SK-N-SH (cell line): ENCODE data around the gene HAGHL. TPM values are rescaled to one million over a fixed set of nuclear protein-coding genes. Genes with fewer than 3 reads are reported as not detected.

Experiments used
- CTCF ChIA-PET: fragments of 300-600, 350-600 bp; formaldehyde crosslinking; extraction: SDS; loops from one replicate; lab custom pipeline; 2021; lab: Yijun Ruan, JAX
- POLR2A ChIA-PET: fragments of 350-600 bp; sonication (Branson Sonifier 250); formaldehyde crosslinking; extraction: SDS; loops from one replicate; lab custom pipeline; 2020; ENCODE audit warnings: antibody characterized with exemption, inconsistent platforms; lab: Yijun Ruan, JAX
- DNase-seq: peaks from one replicate; pipeline ENCODE4 v3.0.0; 2012
- H2AFZ ChIP-seq: fragments of 200-600 bp; sonication (generic); 2 replicates; pipeline ENCODE4 v1.8.1; 2016; ENCODE audit warnings: antibody characterized with exemption, mild to moderate bottlenecking, low read depth
- H3F3A ChIP-seq: fragments of 200-600 bp; sonication (generic); replicated peaks from 2 replicates; pipeline ENCODE3; 2016; ENCODE audit warnings: antibody characterized with exemption, mild to moderate bottlenecking; ENCODE audit not compliant: insufficient read depth
- H3K27ac ChIP-seq, 2 experiments: fragments of 200-500 bp in 1 of 2; fragments of 200-600 bp in 1 of 2; sonication (Bioruptor generic) in 1 of 2; sonication (generic), shearing (Covaris generic) in 1 of 2; 2 replicates each; pipeline versions ENCODE4 v1.5.1 to v1.6.1; 2014 to 2016; ENCODE audit warnings: low read depth in 2 of 2, inconsistent platforms in 1 of 2, low read length in 1 of 2, mild to moderate bottlenecking in 1 of 2, mixed read lengths in 1 of 2
- H3K27me3 ChIP-seq: fragments of 200-600 bp; sonication (generic), shearing (Covaris generic); 2 replicates; pipeline ENCODE4 v1.6.1; 2016; ENCODE audit warnings: mixed run types; ENCODE audit not compliant: insufficient read depth
- H3K36me3 ChIP-seq, 2 experiments: fragments of 200-500 bp in 1 of 2; fragments of 200-600 bp in 1 of 2; sonication (Bioruptor generic) in 1 of 2; sonication (generic) in 1 of 2; replicated peaks in 1 of 2; 2 replicates each; pipeline versions ENCODE3 to v1.5.1; 2014 to 2016; ENCODE audit warnings: low read length in 1 of 2, mild to moderate bottlenecking in 1 of 2; ENCODE audit not compliant: insufficient read depth in 2 of 2, control insufficient read depth in 1 of 2
- H3K4me1 ChIP-seq, 2 experiments: fragments of 200-500 bp in 1 of 2; fragments of 200-600 bp in 1 of 2; sonication (Bioruptor generic) in 1 of 2; sonication (generic), shearing (Covaris generic) in 1 of 2; 2 replicates each; pipeline versions ENCODE4 v1.5.1 to v1.6.1; 2014 to 2016; ENCODE audit warnings: low read depth in 1 of 2, low read length in 1 of 2, mixed run types in 1 of 2; ENCODE audit not compliant: insufficient read depth in 2 of 2, control insufficient read depth in 1 of 2
- H3K4me2 ChIP-seq: fragments of 200-600 bp; sonication (generic), shearing (Covaris generic); 2 replicates; pipeline ENCODE4 v1.6.1; 2017; ENCODE audit warnings: mixed run types
- H3K4me3 ChIP-seq, 2 experiments: fragments of 200-500 bp in 1 of 2; fragments of 200-600 bp in 1 of 2; sonication (Bioruptor generic) in 1 of 2; sonication (generic), shearing (Covaris generic) in 1 of 2; 2 replicates each; pipeline versions ENCODE4 v1.5.1 to v1.8.1; 2014 to 2016; ENCODE audit warnings: low read depth in 2 of 2, inconsistent platforms in 1 of 2, low read length in 1 of 2, mild to moderate bottlenecking in 1 of 2, mixed read lengths in 1 of 2, moderate library complexity in 1 of 2
- H3K79me2 ChIP-seq: fragments of 200-600 bp; sonication (generic); 2 replicates; pipeline ENCODE4 v1.8.1; 2017; ENCODE audit warnings: mild to moderate bottlenecking; ENCODE audit not compliant: insufficient read depth
- H3K9ac ChIP-seq: fragments of 200-600 bp; sonication (generic); 2 replicates; pipeline ENCODE4 v1.6.1; 2017; ENCODE audit warnings: mixed run types
- H3K9me2 ChIP-seq: fragments of 200-600 bp; sonication (generic); 2 replicates; pipeline ENCODE4 v1.6.1; 2017; ENCODE audit warnings: mixed run types
- H3K9me3 ChIP-seq: fragments of 200-600 bp; sonication (generic); 2 replicates; pipeline ENCODE4 v1.6.1; 2017; ENCODE audit warnings: mixed run types, mild to moderate bottlenecking, moderate library complexity
- H4K20me1 ChIP-seq: fragments of 200-600 bp; sonication (generic); 2 replicates; pipeline ENCODE4 v1.6.1; 2017; ENCODE audit warnings: mild to moderate bottlenecking, mixed run types; ENCODE audit not compliant: insufficient read depth
- CHD2 ChIP-seq: fragments of 150-350 bp; IDR thresholded peaks from 2 replicates; pipeline ENCODE4 v1.6.1; 2018; ENCODE audit warnings: low read length; ENCODE audit not compliant: partially characterized antibody
- CTCF ChIP-seq: fragments of 200-600 bp; sonication (generic); IDR thresholded peaks from 2 replicates; pipeline ENCODE4 v1.6.1; 2017; ENCODE audit warnings: antibody characterized with exemption, mild to moderate bottlenecking, moderate library complexity
- EP300 ChIP-seq, 2 experiments: IDR thresholded peaks; 2 replicates each; pipeline versions ENCODE4 v1.4.0 to v1.6.1; 2012; ENCODE audit warnings: borderline replicate concordance in 1 of 2, low read depth in 1 of 2, low read length in 1 of 2
- EZH2phosphoT487 ChIP-seq: fragments of 200-600 bp; sonication (generic); IDR thresholded peaks from 2 replicates; pipeline ENCODE4 v1.6.1; 2017; ENCODE audit warnings: low read depth, mixed run types, mild to moderate bottlenecking, antibody characterized with exemption, moderate library complexity, borderline replicate concordance
- FOXM1 ChIP-seq: IDR thresholded peaks from 2 replicates; pipeline ENCODE4 v1.4.0; 2012; ENCODE audit warnings: low read depth, mild to moderate bottlenecking
- IRF3 ChIP-seq: fragments of 150-350 bp; IDR thresholded peaks from 2 replicates; pipeline ENCODE4 v1.6.1; 2016; ENCODE audit warnings: mild to moderate bottlenecking, low read depth, low read length
- JUND ChIP-seq: IDR thresholded peaks from 2 replicates; pipeline ENCODE4 v1.4.0; 2012
- MAX ChIP-seq: IDR thresholded peaks from 2 replicates; pipeline ENCODE4 v1.4.0; 2012; ENCODE audit warnings: low read depth
- POLR2AphosphoS5 ChIP-seq: IDR thresholded peaks from 2 replicates; pipeline ENCODE4 v1.6.1; 2012; ENCODE audit warnings: low read depth, low read length
- REST ChIP-seq: IDR thresholded peaks from 2 replicates; pipeline ENCODE4 v1.6.1; 2012; ENCODE audit warnings: mild to moderate bottlenecking, low read depth, low read length, moderate library complexity
- RFX5 ChIP-seq: IDR thresholded peaks from 2 replicates; pipeline ENCODE4 v1.6.1; 2012; ENCODE audit warnings: mild to moderate bottlenecking, improper control_type of control experiment, low read length
- SIN3A ChIP-seq: IDR thresholded peaks from 2 replicates; pipeline ENCODE4 v1.6.1; 2012; ENCODE audit warnings: low read depth, mild to moderate bottlenecking, low read length, moderate library complexity, borderline replicate concordance
- SMC3 ChIP-seq: IDR thresholded peaks from 2 replicates; pipeline ENCODE4 v1.6.1; 2012; ENCODE audit warnings: low read depth, low read length, improper control_type of control experiment
- TAF1 ChIP-seq: IDR thresholded peaks from 2 replicates; pipeline ENCODE4 v1.6.1; 2012; ENCODE audit warnings: low read depth, mild to moderate bottlenecking, low read length, moderate library complexity, borderline replicate concordance
- USF1 ChIP-seq: IDR thresholded peaks from 2 replicates; pipeline ENCODE4 v1.4.0; 2012; ENCODE audit warnings: low read depth, borderline replicate concordance
- USF2 ChIP-seq: fragments of 150-350 bp; IDR thresholded peaks from 2 replicates; pipeline ENCODE4 v1.6.1; 2017; ENCODE audit warnings: antibody characterized with exemption, low read length, low read depth, borderline replicate concordance
- YY1 ChIP-seq: IDR thresholded peaks from 2 replicates; pipeline ENCODE4 v1.4.0; 2012; ENCODE audit warnings: low read depth, mild to moderate bottlenecking
- ZBTB33 ChIP-seq: IDR thresholded peaks from 2 replicates; pipeline ENCODE4 v1.4.0; 2012; ENCODE audit warnings: low read depth, borderline replicate concordance
- WGBS: methylation state at CpG from one replicate; pipeline ENCODE4 v1.1.6; 2017; ENCODE audit warnings: low lambda C conversion rate; 5-methylcytosine and 5-hydroxymethylcytosine counted together
- polyA plus RNA-seq, 3 experiments: library from polyadenylated mRNA; depleted of rRNA; stranded (reverse); fragments of >200 nt; gene quantifications; 2 replicates each; pipeline ENCODE4 v1.2.3, GENCODE V29; 2012

HAGHL gene
- polyA plus RNA-seq, 1 of the 3 experiments (the other 2 are of a cell fraction), result 65.5 TPM

GRCh38 chr16:732332-732731 lies 5.4 kb downstream of the HAGHL start:
- POLR2A ChIA-PET, result interaction anchor here (1.2 kb wide), 1 partner anchor 12 kb away, joined by 4 read pairs; the partner anchor contains the start of gene ANTKMT

More at GRCh38 chr16:732332-732731, 5.4 kb downstream of the HAGHL start:
- Histone ChIP-seq H3K4me3 (no peak overlapping the region), H3K4me2 (no peak overlapping the region), H3K9me3 (no peaks in the 10 kb centered on the region), H3K79me2 (no peaks in the 10 kb centered on the region), H3K9ac (no peak overlapping the region), H3K27me3 (no peaks in the 10 kb centered on the region), H2AFZ (no peak overlapping the region), H3F3A (peaks cover 4% of the 10 kb centered on the region), H3K4me1 (peaks cover 0 to 9% of the 10 kb centered on the region in 2 experiments; a peak in 1 of 4 replicates), H4K20me1 (no peaks in the 10 kb centered on the region), H3K27ac (no peak overlapping the region), H3K36me3 (peaks cover 0 to 34% of the 10 kb centered on the region in 2 experiments), H3K9me2 (no peaks in the 10 kb centered on the region)
- WGBS, result 94% methylated on average over 12 of the region's 12 CpGs
- DNase-seq, result no peak
- CTCF ChIA-PET, result interaction anchor here (1.2 to 20.3 kb wide), 3 partner anchors 8 to 19 kb away, joined by 3 to 358 read pairs (median 33); partner anchors contain the start of genes ANTKMT, CIAO3, FBXL16 and METRN
- TF ChIP-seq EZH2phosphoT487, result no peak
- TF ChIP-seq TAF1, result no peak
- no peak for TF ChIP-seq JUND
- no peak for TF ChIP-seq USF1
- TF ChIP-seq FOXM1, result no peak
- TF ChIP-seq SIN3A, result no peak
- TF ChIP-seq EP300 (IDR thresholded peaks at IDR 0.05; ENCODE audit: borderline replicate concordance in 1 of 2, low read depth in 1 of 2, low read length in 1 of 2), result no peak
- TF ChIP-seq YY1, result no peak
- no peak for TF ChIP-seq SMC3
- TF ChIP-seq RFX5, result no peak
- no peak for TF ChIP-seq POLR2AphosphoS5
- TF ChIP-seq CHD2, result no peak
- no peak for TF ChIP-seq IRF3
- TF ChIP-seq CTCF, result no peak
- no peak for TF ChIP-seq MAX
- TF ChIP-seq USF2, result no peak
- no peak for TF ChIP-seq REST
- TF ChIP-seq ZBTB33, result no peak
